GM12864 (cell line): ENCODE data around the gene SH3PXD2A.

Source experiments
- DNase-seq: peaks from one replicate; pipeline ENCODE4 v3.0.0-alpha.2; 2011; ENCODE audit warnings: low read depth
- H3K4me3 ChIP-seq: 2 replicates; pipeline ENCODE4 v1.5.1; 2011; ENCODE audit warnings: mild to moderate bottlenecking, low read depth, low read length, control low read depth
- CTCF ChIP-seq: IDR thresholded peaks from 2 replicates; pipeline ENCODE4 v1.5.1; 2011; ENCODE audit warnings: low read depth, mild to moderate bottlenecking, moderate library complexity, low read length, control low read depth, inconsistent platforms; ENCODE audit errors: missing control alignments

SH3PXD2A gene

GRCh38 chr10:103626178-103626577, 229.2 kb downstream of the SH3PXD2A start:
- no peak for DNase-seq
- TF ChIP-seq CTCF = no peak
- H3K4me3 ChIP-seq = no peak overlapping the region

GRCh38 chr10:103622935-103623574, 232.3 kb downstream of the SH3PXD2A start:
- TF ChIP-seq CTCF = no peak
- H3K4me3 ChIP-seq = no peak overlapping the region
- DNase-seq = no peak

- H3K4me3 ChIP-seq = no peak overlapping the region
- TF ChIP-seq CTCF = no peak
- DNase-seq = no peak
Measured at GRCh38 chr10:103622286-103622685, 233.1 kb downstream of the SH3PXD2A start.

- no peak overlapping the region for H3K4me3 ChIP-seq
- DNase-seq = no peak
- no peak for TF ChIP-seq CTCF
Measured at GRCh38 chr10:103621783-103622125, 233.6 kb downstream of the SH3PXD2A start.

GRCh38 chr10:103620891-103621782, 234.2 kb downstream of the SH3PXD2A start:
- H3K4me3 ChIP-seq = no peak overlapping the region
- DNase-seq = no peak
- no peak for TF ChIP-seq CTCF

- no peak for TF ChIP-seq CTCF
- DNase-seq = no peak
- no peak overlapping the region for H3K4me3 ChIP-seq
Measured at GRCh38 chr10:103620352-103620740, 235.0 kb downstream of the SH3PXD2A start.
